Measurements from ENCODE around the gene FMO3.

DNA sequence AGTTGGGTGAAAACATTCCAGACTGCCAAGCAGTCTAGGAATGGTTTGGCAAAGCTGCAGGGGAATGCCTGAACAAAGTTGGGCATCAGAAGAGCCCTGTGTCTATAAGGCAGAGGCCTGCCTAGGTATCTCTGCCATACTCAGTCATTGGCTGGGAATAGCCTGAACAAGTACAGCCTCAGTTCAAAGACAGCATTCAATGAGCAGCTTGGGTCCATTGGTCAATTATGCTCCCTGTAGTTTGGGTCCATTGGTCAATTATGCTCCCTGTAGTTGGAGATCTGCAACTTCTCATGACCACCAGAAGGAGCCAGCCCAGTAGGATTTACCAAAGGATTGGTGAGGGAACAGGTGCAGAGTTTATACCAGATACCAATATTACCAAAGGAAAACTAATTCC is 31.6 kb downstream of the FMO3 start:
- TF ChIP-seq, protein P1, sequence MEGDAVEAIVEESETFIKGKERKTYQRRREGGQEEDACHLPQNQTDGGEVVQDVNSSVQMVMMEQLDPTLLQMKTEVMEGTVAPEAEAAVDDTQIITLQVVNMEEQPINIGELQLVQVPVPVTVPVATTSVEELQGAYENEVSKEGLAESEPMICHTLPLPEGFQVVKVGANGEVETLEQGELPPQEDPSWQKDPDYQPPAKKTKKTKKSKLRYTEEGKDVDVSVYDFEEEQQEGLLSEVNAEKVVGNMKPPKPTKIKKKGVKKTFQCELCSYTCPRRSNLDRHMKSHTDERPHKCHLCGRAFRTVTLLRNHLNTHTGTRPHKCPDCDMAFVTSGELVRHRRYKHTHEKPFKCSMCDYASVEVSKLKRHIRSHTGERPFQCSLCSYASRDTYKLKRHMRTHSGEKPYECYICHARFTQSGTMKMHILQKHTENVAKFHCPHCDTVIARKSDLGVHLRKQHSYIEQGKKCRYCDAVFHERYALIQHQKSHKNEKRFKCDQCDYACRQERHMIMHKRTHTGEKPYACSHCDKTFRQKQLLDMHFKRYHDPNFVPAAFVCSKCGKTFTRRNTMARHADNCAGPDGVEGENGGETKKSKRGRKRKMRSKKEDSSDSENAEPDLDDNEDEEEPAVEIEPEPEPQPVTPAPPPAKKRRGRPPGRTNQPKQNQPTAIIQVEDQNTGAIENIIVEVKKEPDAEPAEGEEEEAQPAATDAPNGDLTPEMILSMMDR (IDR thresholded peaks at IDR 0.05): no peak
- TF ChIP-seq POLR2A (IDR thresholded peaks at IDR 0.05; ENCODE audit: low read depth): no peak
